Smooth muscle cell (in vitro differentiated cells): Measurements from ENCODE around the gene CREB3L2. TPM values are rescaled to one million over a fixed set of nuclear protein-coding genes. Genes with fewer than 3 reads are reported as not detected.

Experiments
- DNase-seq: peaks from one replicate; lab custom pipeline; 2025; ENCODE audit not compliant: unreplicated experiment; lab: John Stamatoyannopoulos, UW
- H2AFZ ChIP-seq: fragments of 200-600 bp; sonication (generic); 2 replicates; pipeline ENCODE4 v1.6.0; 2016; ENCODE audit warnings: antibody characterized with exemption, low read depth, mild to moderate bottlenecking
- H3F3A ChIP-seq: fragments of 200-600 bp; sonication (generic); 2 replicates; pipeline ENCODE4 v1.6.0; 2017; ENCODE audit warnings: antibody characterized with exemption, low read depth
- H3K27ac ChIP-seq: fragments of 200-600 bp; sonication (generic); 2 replicates; pipeline ENCODE4 v1.5.1; 2016; ENCODE audit warnings: low read depth, mild to moderate bottlenecking
- H3K27me3 ChIP-seq: fragments of 200-600 bp; sonication (generic); 2 replicates; pipeline ENCODE4 v1.6.1; 2016; ENCODE audit warnings: low read depth, mild to moderate bottlenecking
- H3K36me3 ChIP-seq: fragments of 200-600 bp; sonication (generic); 2 replicates; pipeline ENCODE4 v1.5.1; 2016; ENCODE audit warnings: low read depth
- H3K4me1 ChIP-seq: fragments of 200-600 bp; sonication (generic); 2 replicates; pipeline ENCODE4 v1.5.1; 2016; ENCODE audit warnings: low read depth
- H3K4me2 ChIP-seq: fragments of 200-600 bp; sonication (generic); 2 replicates; pipeline ENCODE4 v1.6.0; 2016; ENCODE audit warnings: mild to moderate bottlenecking
- H3K4me3 ChIP-seq: fragments of 200-600 bp; sonication (generic); 2 replicates; pipeline ENCODE4 v1.5.1; 2016; ENCODE audit warnings: mild to moderate bottlenecking
- H3K79me2 ChIP-seq: fragments of 200-600 bp; sonication (generic); 2 replicates; pipeline ENCODE4 v1.6.0; 2016; ENCODE audit warnings: low read depth, mild to moderate bottlenecking
- H3K9ac ChIP-seq: fragments of 200-600 bp; sonication (generic); 2 replicates; pipeline ENCODE4 v1.6.0; 2016; ENCODE audit warnings: low read depth
- H3K9me3 ChIP-seq: fragments of 200-600 bp; sonication (generic); replicated peaks from 2 replicates; pipeline ENCODE4 v1.5.1; 2016; ENCODE audit warnings: low read depth
- H4K20me1 ChIP-seq: fragments of 200-600 bp; sonication (generic); 2 replicates; pipeline ENCODE4 v1.6.0; 2016; ENCODE audit warnings: low read depth
- WGBS: methylation state at CpG from one replicate; pipeline ENCODE4 v1.1.7; 2016; ENCODE audit warnings: low lambda C conversion rate; 5-methylcytosine and 5-hydroxymethylcytosine counted together
- polyA plus RNA-seq: library from polyadenylated mRNA; unstranded; fragments of >200 nt; fragmentation: Nextera tagmentation; extraction: Ambion mirVana; gene quantifications from 2 replicates; pipeline ENCODE4 v1.2.1, GENCODE V29; 2016
- total RNA-seq: library from RNA; depleted of rRNA; stranded (reverse); fragments of >200 nt; gene quantifications from 2 replicates; pipeline ENCODE4 v1.2.3, GENCODE V29; 2014
- TF ChIP-seq, protein P1 (sequence below): fragments of 200-600 bp; sonication (generic); IDR thresholded peaks from 2 replicates; pipeline ENCODE4 v1.5.1; 2017; ENCODE audit warnings: borderline replicate concordance, mild to moderate bottlenecking, antibody characterized with exemption; ENCODE audit not compliant: insufficient read depth, poor library complexity, severe bottlenecking

CREB3L2 gene
- total and polyA plus RNA-seq, 2 experiments from 2014 or later, result 27.4 to 69.1 TPM

DNA sequence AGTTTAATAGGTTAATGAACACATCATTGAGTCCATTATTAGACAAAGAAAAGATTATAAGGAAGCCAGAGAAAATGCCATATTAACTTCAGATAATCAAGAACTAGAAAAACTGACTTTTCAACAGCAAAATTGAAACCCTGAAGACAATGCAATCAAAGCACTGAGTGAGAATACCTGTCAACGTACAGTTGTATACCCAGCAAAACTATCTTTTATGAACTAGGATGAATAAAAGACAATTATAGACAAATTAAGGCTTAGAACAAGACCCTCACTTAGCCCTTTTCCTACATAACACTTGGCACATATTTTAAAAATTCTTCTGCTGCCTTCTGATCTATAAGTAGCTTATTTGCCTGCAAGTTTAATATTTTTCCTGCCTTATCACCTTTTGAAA lies 136.1 kb downstream of the CREB3L2 start:
- DNase-seq, result no peak
- Histone ChIP-seq H3K36me3 (peaks cover 22% of the 10 kb centered on the region), H3K4me1 (no peaks in the 10 kb centered on the region), H3K27me3 (no peaks in the 10 kb centered on the region), H3K9ac (no peak overlapping the region), H3F3A (no peaks in the 10 kb centered on the region), H2AFZ (no peak overlapping the region), H3K4me2 (no peak overlapping the region), H4K20me1 (no peaks in the 10 kb centered on the region), H3K9me3 (no peaks in the 10 kb centered on the region), H3K27ac (no peak overlapping the region), H3K4me3 (no peak overlapping the region), H3K79me2 (no peaks in the 10 kb centered on the region)
- TF ChIP-seq, protein P1, sequence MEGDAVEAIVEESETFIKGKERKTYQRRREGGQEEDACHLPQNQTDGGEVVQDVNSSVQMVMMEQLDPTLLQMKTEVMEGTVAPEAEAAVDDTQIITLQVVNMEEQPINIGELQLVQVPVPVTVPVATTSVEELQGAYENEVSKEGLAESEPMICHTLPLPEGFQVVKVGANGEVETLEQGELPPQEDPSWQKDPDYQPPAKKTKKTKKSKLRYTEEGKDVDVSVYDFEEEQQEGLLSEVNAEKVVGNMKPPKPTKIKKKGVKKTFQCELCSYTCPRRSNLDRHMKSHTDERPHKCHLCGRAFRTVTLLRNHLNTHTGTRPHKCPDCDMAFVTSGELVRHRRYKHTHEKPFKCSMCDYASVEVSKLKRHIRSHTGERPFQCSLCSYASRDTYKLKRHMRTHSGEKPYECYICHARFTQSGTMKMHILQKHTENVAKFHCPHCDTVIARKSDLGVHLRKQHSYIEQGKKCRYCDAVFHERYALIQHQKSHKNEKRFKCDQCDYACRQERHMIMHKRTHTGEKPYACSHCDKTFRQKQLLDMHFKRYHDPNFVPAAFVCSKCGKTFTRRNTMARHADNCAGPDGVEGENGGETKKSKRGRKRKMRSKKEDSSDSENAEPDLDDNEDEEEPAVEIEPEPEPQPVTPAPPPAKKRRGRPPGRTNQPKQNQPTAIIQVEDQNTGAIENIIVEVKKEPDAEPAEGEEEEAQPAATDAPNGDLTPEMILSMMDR, result no peak
- 93% methylated on average over 1 of the region's 1 CpG for WGBS

- no peak overlapping the region for H3K4me3 ChIP-seq
- no peaks in the 10 kb centered on the region for H3K27me3 ChIP-seq
- no peak overlapping the region for H3K27ac ChIP-seq
- no peaks in the 10 kb centered on the region for H3K9me3 ChIP-seq
- peaks cover 2% of the 10 kb centered on the region for H3F3A ChIP-seq
- peaks cover 25% of the 10 kb centered on the region for H3K36me3 ChIP-seq
- TF ChIP-seq, protein P1, result no peak
- no peak for DNase-seq
- H4K20me1 ChIP-seq, result no peaks in the 10 kb centered on the region
- no peaks in the 10 kb centered on the region for H3K4me1 ChIP-seq
- no peak overlapping the region for H2AFZ ChIP-seq
- WGBS, result 94% methylated on average over 2 of the region's 2 CpGs
- H3K4me2 ChIP-seq, result no peak overlapping the region
- no peaks in the 10 kb centered on the region for H3K79me2 ChIP-seq
- H3K9ac ChIP-seq, result no peak overlapping the region
Measured at GRCh38 chr7:137862964-137863363, 138.9 kb downstream of the CREB3L2 start.

DNA sequence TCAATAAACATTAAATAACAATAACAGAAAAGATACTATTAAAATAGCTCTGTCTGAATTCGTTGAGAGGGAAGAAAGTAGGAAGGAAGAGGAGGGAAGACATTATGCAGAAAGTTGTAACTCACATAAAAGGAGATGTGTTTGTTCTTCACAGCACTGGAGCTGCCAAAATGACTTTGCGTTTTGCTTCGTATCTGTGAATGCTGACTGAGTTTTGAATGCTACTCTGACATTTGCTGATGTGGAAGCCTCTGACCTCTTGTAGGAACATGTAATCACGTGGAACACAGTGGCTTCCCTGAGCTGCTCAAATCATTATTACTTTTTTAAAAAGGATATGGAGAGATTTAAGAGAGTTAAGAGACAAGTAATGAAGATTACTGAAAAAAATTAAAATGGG lies 139.5 kb downstream of the CREB3L2 start:
- no peaks in the 10 kb centered on the region for H4K20me1 ChIP-seq
- no peaks in the 10 kb centered on the region for H3K79me2 ChIP-seq
- no peaks in the 10 kb centered on the region for H3K27me3 ChIP-seq
- DNase-seq, result no peak
- H3K4me3 ChIP-seq, result no peak overlapping the region
- TF ChIP-seq, protein P1, result no peak
- peaks cover 2% of the 10 kb centered on the region for H3F3A ChIP-seq
- peaks cover 23% of the 10 kb centered on the region for H3K36me3 ChIP-seq
- no peak overlapping the region for H3K9ac ChIP-seq
- no peaks in the 10 kb centered on the region for H3K4me1 ChIP-seq
- H3K9me3 ChIP-seq, result no peaks in the 10 kb centered on the region
- no peak overlapping the region for H3K27ac ChIP-seq
- WGBS, result 87% methylated on average over 4 of the region's 4 CpGs
- no peak overlapping the region for H2AFZ ChIP-seq
- H3K4me2 ChIP-seq, result no peak overlapping the region

- Histone ChIP-seq H4K20me1 (no peaks in the 10 kb centered on the region), H3K9me3 (no peaks in the 10 kb centered on the region), H3K36me3 (peaks cover 5% of the 10 kb centered on the region), H3K27me3 (no peaks in the 10 kb centered on the region), H3K27ac (no peak overlapping the region), H3K4me3 (no peak overlapping the region), H3K79me2 (no peaks in the 10 kb centered on the region), H2AFZ (no peak overlapping the region), H3K9ac (no peak overlapping the region), H3K4me2 (no peak overlapping the region), H3F3A (peaks cover 2% of the 10 kb centered on the region), H3K4me1 (no peaks in the 10 kb centered on the region)
- DNase-seq, result no peak
- TF ChIP-seq, protein P1, result no peak
- WGBS, result 99% methylated on average over 2 of the region's 2 CpGs
Measured at GRCh38 chr7:137860542-137860941, 141.3 kb downstream of the CREB3L2 start.
